ENCODE results near the gene NFATC1. TPM values are rescaled to one million over a fixed set of nuclear protein-coding genes. Genes with fewer than 3 reads are reported as not detected.
A peak's percentile ranks its signal among the peaks of the same experiment; 100 is the strongest.

NFATC1 gene
- total RNA-seq, 1 donor from 2014 or later, result 8.1 TPM

- Mint-ChIP-seq H3K27ac (ENCODE audit: unreplicated experiment) (no peak overlapping the region), H3K27me3 (ENCODE audit: unreplicated experiment) (no peaks in the 10 kb centered on the region), H3K9me3 (ENCODE audit: unreplicated experiment) (no peaks in the 10 kb centered on the region), H3K36me3 (ENCODE audit: unreplicated experiment) (no peaks in the 10 kb centered on the region), H3K4me3 (ENCODE audit: unreplicated experiment) (no peak overlapping the region), H3K4me1 (ENCODE audit: unreplicated experiment) (peaks cover 33% of the 10 kb centered on the region)
- TF ChIP-seq CTCF (IDR thresholded peaks at IDR 0.05), result no peak
- no peak for DNase-seq (ENCODE audit: extremely low spot score, unreplicated experiment)
These were observed 94.9 kb downstream of the NFATC1 start for GRCh38 chr18:79490626-79491041.

GRCh38 chr18:79491081-79491551, 95.4 kb downstream of the NFATC1 start:
- Mint-ChIP-seq H3K27me3 (ENCODE audit: unreplicated experiment) (no peaks in the 10 kb centered on the region), H3K4me3 (ENCODE audit: unreplicated experiment) (no peak overlapping the region), H3K36me3 (ENCODE audit: unreplicated experiment) (no peaks in the 10 kb centered on the region), H3K9me3 (ENCODE audit: unreplicated experiment) (no peaks in the 10 kb centered on the region), H3K27ac (ENCODE audit: unreplicated experiment) (peak overlapping the region; percentile 76), H3K4me1 (ENCODE audit: unreplicated experiment) (peaks cover 30% of the 10 kb centered on the region)
- no peak for DNase-seq (ENCODE audit: extremely low spot score, unreplicated experiment)
- TF ChIP-seq CTCF (IDR thresholded peaks at IDR 0.05), result no peak

- peak; percentile 83 for DNase-seq (ENCODE audit: extremely low spot score, unreplicated experiment)
- H3K27me3 Mint-ChIP-seq (ENCODE audit: unreplicated experiment), result no peaks in the 10 kb centered on the region
- H3K9me3 Mint-ChIP-seq (ENCODE audit: unreplicated experiment), result peaks cover 7% of the 10 kb centered on the region
- peaks cover 5% of the 10 kb centered on the region for H3K36me3 Mint-ChIP-seq (ENCODE audit: unreplicated experiment)
- TF ChIP-seq CTCF (IDR thresholded peaks at IDR 0.05), result no peak
- H3K4me3 Mint-ChIP-seq (ENCODE audit: unreplicated experiment), result no peak overlapping the region
- peaks cover 39% of the 10 kb centered on the region for H3K4me1 Mint-ChIP-seq (ENCODE audit: unreplicated experiment)
- H3K27ac Mint-ChIP-seq (ENCODE audit: unreplicated experiment), result no peak overlapping the region
These were observed 97.6 kb downstream of the NFATC1 start for GRCh38 chr18:79493211-79493800.

- peak; percentile 78 for DNase-seq (ENCODE audit: extremely low spot score, unreplicated experiment)
- Mint-ChIP-seq H3K4me3 (ENCODE audit: unreplicated experiment) (no peak overlapping the region), H3K9me3 (ENCODE audit: unreplicated experiment) (peaks cover 11% of the 10 kb centered on the region), H3K36me3 (ENCODE audit: unreplicated experiment) (peaks cover 5% of the 10 kb centered on the region), H3K4me1 (ENCODE audit: unreplicated experiment) (peaks cover 36% of the 10 kb centered on the region), H3K27ac (ENCODE audit: unreplicated experiment) (no peak overlapping the region), H3K27me3 (ENCODE audit: unreplicated experiment) (no peaks in the 10 kb centered on the region)
- TF ChIP-seq CTCF (IDR thresholded peaks at IDR 0.05), result no peak
These were observed 98.1 kb downstream of the NFATC1 start for GRCh38 chr18:79493801-79494211.

GRCh38 chr18:79494936-79495335, 99.2 kb downstream of the NFATC1 start:
- TF ChIP-seq CTCF (IDR thresholded peaks at IDR 0.05), result no peak
- no peak overlapping the region for H3K4me3 Mint-ChIP-seq (ENCODE audit: unreplicated experiment)
- peaks cover 36% of the 10 kb centered on the region for H3K4me1 Mint-ChIP-seq (ENCODE audit: unreplicated experiment)
- H3K27me3 Mint-ChIP-seq (ENCODE audit: unreplicated experiment), result no peaks in the 10 kb centered on the region
- peak; percentile 60 for DNase-seq (ENCODE audit: extremely low spot score, unreplicated experiment)
- H3K9me3 Mint-ChIP-seq (ENCODE audit: unreplicated experiment), result peaks cover 21% of the 10 kb centered on the region
- H3K36me3 Mint-ChIP-seq (ENCODE audit: unreplicated experiment), result peaks cover 10% of the 10 kb centered on the region
- no peak overlapping the region for H3K27ac Mint-ChIP-seq (ENCODE audit: unreplicated experiment)

Data from osteocyte (in vitro differentiated cells).